HPDE6-E6E7 (cell line): Measurements from ENCODE around the gene TCF15.
"Not testable (repeated sequence)": the region's sequence is repeated elsewhere in the genome, so short reads cannot be mapped to it uniquely, and the experiment has no call there.

Experiments used
- DNase-seq: peaks from one replicate; pipeline ENCODE4 v3.0.0; 2011; ENCODE audit warnings: missing footprints; ENCODE audit errors: extremely low spot score

Gene TCF15

DNA sequence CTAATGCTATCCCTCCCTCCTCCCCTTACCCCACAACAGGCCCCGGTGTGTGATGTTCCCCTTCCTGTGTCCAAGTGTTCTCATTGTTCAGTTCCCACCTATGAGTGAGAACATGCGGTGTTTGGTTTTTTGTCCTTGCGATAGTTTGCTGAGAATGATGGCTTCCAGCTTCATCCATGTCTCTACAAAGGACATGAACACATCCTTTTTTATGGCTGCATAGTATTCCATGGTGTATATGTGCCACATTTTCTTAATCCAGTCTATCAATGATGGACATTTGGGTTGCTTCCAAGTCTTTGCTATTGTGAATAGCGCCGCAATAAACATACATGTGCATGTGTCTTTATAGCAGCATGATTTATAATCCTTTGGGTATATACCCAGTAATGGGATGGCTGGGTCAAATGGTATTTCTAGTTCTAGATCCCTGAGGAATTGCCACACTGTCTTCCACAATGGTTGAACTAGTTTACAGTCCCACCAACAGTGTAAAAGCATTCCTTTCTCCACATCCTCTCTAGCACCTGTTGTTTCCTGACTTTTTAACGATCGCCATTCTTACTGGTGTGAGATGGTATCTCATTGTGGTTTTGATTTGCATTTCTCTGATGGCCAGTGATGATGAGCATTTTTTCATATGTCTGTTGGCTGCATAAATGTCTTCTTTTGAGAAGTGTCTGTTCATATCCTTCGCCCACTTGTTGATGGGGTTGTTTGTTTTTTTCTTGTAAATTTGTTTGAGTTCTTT is 31.0 kb downstream of the TCF15 start:
- DNase-seq: not testable (repeated sequence)

DNA sequence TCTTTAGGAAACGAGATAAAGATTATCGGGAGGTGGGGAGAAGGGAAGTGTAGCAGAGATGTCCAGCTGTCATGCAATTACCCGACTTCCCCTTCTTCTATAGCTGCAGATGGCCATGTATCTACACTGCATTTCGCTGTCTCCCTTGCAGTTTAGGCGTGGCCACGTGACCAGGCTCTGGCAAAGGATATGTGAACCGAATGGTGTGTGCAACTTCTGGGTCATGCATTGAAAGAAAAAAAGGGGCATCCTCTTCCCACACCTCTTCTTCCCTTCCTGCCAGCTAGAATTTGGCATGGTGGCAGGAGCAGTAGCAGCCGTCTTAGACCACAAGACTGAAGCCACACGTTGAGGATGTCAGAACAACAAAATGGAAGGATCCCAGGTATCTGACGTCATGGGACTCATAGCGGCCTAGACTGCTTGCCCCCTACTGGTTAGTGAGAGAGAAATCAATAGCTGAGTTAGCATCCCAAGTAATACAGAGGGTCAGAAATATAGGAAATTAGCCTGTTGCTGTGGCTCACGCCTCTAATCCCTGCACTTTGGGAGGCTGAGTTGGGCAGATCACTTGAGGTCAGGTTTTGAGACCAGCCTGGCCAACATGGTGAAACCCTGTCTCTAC is 32.8 kb downstream of the TCF15 start:
- no peak for DNase-seq

DNA sequence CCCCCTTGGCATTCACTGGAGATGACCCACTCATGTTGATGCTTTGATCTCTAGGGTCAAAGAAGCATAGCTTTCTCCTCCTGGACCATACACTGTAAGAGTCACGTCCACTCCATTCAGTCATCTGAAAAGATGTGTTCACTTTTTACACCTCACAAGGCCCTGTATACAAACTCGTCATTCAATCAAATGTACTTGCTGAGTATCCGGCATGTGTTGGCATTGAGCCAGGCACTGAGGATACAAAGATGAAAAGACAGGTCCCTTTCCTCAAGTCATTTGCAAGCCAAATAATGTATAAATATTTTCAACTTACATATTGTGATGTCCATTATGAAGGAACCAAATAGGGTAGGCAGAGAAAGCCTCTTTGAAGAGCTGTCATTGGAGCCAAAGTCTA is 34.0 kb downstream of the TCF15 start:
- DNase-seq: no peak

DNA sequence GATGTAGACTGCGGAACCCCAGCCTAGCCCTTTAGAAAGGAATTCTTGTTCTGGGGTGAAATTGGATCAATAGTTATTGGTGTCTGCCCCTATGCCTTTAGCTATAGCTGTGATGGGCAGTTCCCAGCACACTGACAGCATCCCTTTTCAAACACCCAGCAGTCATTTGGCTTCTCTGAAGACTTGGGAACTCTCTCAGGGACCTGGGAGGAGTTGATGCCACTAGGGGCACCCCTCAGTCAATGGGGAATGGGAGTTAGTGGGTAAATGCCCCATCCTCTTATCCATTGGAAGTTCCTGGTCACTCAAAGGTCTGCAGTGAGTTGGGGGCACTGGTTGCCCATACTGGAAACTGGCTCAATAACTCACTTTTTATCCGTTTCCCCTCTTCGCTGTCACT is 34.9 kb downstream of the TCF15 start:
- no peak for DNase-seq

DNA sequence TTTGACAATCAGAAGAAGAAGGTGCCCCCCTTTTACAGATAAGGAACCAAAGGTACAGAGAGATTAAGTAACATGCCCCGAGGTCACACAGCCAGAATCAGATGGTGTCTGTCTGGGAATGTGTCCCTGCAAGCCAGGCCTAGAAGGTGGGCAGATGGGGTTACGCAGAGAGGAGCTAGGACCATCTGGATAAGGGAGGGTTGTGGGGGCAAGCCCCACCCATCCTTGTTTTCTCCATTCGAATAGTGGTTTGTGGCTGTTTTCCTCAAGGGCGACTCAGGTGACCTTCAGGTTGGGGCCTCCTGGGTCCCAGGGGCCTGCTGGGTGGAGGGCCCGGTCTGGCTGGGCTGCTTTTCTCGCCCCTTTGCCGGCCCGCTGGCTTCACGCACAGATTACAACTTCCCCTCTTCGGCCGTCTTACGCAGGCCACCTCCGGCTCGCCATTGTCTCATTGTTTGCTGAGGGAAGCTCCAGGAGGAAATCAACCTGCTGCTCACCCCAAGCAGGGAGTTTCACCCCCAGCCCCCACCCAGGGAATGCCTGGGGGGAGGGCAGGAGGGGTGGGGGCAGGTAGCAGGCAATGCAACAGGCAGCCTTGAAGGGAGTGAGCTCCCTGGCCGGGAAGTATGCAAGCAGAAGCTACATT is 35.7 kb downstream of the TCF15 start:
- DNase-seq: no peak

DNA sequence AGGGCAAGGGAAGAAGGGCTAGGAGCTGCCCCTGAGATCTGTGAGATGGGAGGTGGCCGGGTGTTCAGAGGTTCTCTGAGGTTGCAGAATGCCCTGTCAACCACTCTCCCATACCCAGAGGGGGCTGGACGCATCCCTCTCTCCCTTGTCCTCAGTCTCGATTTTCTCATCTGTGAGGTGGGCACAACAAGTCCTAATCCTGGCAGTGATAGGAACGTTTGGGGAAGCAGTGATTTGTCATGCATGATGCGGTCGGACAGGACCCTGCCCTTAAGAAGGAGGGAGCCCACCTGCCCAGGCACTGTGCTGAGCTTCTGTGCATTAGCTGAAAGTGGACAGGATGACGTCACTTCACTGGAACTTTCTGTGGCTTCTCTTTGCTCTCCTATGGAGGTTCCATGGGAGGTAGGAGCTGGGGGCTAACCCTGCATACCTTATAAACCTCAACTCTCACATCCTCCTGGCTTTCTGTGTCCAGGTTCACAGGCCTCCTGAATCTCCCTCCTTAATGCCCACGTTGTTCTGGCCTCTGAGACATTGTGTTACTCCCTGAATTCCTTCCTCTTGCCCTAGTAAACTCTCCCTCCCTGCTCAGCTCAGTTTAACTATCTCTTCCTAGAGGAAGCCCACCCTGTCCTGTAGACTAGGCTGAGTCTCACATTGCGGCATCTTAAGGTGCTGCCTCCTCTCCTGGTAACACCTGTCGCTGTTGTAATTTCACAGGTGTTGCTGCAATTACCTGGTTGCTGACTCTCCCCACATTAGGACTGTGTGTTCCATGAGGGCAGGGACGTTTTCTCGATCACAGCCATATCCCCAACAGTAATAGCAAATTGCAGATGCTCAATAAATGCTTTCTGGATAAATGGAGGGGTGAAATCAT is 36.5 kb downstream of the TCF15 start:
- no peak for DNase-seq

DNA sequence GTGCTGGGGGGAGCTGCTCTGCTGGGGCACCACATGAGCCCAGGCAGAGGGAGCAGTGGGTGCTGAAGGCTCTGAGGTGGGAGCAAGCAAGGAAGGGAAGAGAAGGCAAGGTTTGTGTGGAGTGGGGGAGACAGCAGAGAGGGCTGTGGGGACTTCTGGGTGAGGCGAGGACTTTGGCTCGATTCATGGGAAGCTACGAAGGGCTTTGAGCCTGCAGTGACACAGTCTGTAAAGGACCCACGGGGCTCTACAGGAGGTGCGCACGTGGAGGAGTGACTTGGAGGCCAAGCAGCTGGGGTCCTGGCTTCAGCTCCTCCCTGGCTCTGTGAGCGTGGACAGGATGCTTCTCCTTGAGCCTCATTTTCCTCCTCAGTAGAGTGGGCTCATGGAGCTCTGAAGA is 37.4 kb downstream of the TCF15 start:
- DNase-seq: no peak

DNA sequence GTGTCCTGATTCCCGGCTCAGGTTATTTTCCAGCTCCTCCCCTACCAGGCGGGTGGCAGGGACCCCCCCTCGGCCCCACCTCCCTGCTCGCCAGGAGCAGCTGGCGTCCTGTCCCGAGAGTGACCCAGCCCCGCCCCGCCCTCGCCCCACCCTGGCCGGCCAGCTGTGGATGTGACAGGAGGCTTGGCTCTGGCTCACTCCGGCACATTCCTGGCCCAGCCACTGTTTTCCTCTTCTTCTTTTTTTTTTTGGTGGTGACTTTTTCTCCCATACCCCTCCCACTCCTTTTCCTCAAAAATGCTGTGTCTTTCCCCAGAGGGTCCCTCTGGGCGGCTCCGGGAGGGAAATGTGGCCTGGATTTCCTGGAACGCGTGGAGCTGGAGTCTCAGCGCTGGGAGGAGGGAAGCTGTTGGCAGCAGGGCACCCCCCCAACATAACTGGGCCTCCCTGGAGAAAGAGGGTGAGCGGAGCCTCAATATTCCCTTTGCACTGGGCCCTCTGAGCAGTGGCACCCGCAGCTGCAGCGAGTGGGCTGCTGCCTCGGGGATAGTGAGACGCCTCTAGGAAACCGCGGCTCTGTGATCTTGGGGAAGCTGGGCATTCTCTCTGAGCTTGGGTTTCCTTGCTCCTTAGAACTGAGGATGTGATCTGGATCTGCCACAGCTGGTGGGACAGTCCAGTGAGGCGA is 38.2 kb downstream of the TCF15 start:
- DNase-seq: no peak

DNA sequence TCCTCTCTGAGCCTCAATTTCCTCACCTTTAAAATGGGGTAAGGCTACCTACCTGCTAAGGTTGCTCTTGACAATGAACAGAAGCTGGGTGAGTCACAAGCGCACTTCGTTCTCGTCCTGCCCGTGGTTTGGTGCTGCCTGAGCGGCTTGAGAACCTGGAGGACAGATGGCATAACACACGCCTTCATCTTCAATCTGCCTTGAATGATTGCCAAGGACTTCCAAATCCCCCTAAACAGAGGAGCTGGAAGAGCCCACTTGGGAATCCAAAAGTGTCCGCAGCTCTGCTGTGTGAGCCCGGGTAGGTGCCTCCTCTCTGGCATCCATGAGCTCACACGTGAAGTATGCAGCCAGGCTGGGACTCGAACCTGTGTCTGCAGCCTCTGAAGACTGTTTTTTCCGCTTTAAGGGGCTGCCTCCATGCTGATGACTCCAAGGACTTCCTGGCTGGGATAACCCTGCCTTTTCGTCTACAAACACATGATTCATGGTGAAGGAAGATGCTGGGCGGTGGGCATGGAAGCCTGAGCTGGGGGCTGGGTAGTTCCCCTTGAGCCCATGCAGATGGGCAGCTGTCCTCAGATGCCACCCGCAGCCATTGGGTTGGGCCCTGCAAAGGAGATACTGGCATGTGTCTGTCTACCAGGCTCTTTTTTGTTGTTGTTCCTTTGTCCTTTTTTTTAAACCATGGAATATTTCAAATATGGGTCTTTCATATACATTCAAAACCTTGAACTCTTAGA is 41.3 kb downstream of the TCF15 start:
- no peak for DNase-seq

DNA sequence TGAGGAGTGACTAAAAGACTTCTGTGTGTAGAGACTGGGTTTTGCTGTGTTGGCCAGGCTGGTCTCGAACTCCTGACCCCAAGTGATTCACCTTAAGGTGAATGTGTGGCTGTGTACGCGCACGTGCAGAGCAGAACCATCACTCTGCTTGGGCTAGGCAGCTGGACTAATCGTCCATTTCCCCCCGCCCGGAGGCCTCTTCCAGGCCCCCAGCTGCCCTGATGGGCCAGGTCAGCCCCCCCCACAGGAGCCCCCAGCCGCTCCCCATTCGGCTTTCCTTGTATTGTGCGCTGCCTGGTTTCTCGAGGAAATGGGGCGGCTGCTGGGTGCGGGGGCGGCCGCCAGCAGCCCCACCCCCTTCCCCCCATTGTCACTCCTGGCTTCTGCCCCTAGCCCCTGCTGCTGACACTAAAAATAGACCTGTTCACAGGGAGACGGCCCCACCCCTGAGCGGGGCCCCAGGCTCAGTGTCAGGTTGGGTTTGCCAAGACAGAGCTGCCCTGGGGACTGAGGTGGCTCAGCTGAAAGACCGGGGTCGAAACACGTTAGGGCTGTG is 41.9 kb downstream of the TCF15 start:
- no peak for DNase-seq

DNA sequence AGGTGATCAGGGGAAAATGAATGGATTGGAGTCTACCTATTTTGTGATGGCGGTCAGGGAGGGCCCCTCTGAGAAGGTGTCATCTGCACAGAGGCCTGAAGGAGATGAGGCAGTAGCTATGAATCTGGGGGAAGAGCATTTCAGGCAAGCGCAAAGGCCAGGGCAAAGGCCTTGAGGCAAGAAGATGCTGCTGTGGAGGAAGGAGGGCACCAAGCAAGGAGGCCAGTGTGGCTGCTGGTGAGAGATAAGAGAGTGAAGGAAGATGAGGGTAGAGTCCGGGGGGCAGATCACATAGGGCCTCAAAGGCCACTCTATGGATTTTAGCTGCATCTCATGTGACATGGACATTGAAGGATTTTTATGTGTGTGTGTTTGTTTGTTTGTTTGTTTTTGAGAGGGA is 45.9 kb downstream of the TCF15 start:
- DNase-seq: no peak

DNA sequence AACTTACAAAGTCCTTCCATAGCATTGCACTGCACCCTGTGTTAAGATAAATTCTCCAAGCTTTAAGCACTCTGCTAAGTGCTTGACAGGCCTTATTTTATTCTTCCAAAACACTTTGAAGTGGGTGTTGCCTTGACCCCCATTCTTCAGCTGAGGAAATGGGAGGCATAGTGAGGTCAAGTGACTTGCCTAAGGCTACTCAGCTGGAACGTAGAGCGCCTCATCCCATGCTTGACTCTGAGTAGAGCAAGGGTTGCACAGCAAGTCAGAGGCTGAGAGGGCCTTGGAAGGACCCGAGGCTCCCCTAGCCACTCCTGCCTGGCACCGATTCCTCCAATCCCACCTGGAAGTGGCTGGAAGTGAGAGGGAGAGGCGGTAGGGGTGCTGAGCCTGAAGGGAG is 46.9 kb downstream of the TCF15 start:
- DNase-seq: no peak

DNA sequence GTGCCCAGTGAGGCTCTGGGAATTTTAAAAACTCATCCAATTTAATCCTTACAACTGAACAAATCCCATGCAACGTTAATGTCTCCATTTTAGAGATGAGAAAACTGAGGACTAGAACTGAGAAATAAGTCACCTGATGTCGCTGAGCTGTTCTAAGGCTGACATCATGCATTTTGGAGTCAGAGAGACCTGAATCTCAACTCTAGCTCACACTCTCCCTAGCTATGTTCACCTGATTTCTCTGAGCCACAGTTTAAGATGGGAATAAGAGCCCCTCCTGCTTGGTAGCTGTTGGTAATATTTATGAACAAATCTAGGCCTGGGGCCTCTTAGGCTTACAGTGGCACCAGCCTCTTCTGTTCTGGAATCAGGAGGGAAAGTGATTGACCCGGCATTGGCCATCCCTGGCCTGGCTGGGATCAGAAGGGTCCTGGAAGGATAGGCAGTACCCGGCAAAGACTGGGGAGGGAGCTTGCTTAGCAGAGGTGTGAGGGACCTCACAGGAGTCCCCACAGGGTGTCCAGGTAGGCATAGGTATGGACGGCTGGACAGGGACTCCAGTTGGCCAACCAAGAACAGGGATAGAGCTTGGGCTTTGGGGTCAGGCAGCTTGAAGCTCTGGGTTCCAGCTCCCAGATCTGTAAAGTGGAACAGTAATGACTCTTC is 47.7 kb downstream of the TCF15 start:
- DNase-seq: no peak

DNA sequence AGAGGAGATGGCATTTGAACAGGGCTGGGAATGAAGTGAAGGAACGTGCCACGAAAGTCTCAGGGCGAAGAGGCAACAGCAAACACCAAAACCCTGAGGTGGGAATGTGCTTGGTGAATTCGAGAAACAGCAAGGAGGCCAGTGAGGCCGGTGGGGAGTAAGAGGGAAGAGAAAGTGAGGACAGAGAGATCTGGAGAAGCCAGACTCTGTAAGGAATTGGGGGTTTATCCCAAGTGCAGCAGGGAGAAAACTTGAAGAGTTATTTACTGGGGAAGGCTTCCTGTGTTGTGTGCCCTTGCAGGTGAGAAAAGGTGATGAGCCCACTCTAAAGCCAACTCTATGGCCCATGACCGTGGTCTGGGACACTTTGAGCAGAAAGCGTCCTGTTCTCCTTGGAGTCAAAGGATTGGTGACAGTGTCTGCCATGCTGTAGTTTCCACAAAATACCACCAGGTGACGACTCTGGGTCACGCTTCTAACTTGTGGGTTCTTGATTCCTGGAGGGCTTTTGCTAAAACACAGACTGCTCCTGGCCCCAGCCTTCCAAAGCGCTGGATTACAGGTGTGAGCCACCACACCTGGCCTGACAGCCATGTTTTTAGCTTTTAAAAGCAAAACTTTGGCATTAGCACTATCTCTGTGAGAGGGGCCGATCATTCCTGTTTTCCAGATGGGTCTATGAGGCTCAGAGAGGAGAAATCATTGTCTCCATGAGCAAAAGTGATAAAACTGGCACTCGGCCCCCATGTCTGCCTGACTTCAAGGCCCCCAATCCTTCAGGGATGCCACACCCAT is 48.5 kb downstream of the TCF15 start:
- DNase-seq: peak; percentile 68

DNA sequence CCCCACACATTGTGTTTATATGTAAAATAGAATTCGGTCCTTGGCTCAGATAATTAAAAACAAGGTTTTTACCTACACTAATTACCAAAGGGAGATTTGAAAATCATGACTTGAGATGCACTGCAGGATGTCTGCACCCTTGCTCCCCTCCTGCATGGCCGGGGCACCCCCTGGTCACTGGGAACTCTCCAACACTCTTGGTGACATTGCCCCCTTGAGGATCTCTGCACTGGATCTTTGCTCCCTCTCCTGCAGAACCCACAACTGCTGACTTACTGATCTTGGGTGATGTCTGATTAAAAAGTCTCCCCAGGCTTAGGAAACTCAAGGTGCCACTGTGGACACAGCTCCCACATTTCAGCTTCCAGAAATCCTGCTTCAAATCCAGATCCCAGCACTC is 49.4 kb downstream of the TCF15 start:
- DNase-seq: no peak

DNA sequence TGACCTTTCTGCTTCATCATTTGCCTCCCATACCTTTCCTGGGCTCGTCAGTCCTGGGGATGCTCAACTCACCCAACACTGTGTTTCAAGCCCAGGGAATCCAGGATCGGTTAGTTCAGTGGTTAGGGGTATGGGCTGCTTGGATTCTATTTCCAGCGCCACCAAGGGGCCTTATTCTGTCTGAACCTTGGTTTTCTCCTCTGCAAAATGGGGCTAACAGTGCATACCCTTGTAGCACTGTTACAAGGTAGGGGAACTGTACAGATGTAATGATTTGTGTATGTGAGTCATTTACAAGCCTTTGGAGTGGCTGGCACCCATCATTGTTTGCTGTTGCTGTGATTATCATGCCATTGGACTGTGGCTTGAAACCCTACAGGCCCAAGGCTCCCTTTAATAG is 52.0 kb downstream of the TCF15 start:
- no peak for DNase-seq

DNA sequence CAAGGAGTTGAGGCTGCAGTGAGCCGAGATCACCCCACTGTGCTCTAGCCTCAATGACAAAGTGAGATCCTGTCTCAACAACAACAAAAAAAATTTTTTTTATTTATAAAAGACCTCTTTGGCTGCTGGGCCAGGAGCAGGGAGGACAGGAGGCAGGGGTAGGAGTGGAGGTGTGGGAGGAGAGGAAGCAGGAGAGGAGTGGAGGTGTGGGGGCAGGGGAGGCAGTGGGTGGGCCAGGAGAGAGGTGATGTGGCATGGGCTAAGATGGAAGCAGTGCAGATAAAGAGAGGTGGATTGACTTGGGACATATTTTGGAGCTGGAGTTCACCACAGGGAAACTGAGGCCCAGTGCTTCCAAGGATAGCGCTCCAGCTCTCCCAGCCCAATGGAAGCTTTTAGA is 53.1 kb downstream of the TCF15 start:
- no peak for DNase-seq

DNA sequence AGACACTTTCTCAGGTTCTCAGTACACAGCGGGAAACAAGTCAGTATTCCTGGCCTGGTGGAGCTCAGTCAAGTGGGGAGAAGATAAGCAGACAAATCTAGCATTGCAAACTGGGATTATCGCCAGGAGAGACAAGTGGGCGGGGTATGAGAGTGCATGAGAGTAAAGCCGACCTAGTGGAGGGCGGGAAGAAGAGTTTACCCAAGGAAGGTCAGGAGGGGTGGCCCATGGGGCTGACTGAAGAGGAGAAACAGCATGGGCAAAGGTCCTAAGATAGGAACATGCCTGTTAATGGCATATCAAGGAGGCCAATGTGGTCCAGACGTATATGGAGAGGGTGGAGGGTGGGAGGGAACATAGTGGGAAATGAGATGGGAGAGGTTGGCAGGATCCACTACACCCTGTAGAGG is 54.1 kb downstream of the TCF15 start:
- DNase-seq: no peak
